HL-60/S4 (cell line): Measurements from ENCODE around the gene SEPHS2.
"Not testable (repeated sequence)": the region's sequence is repeated elsewhere in the genome, so short reads cannot be mapped to it uniquely, and the experiment has no call there.

Experiments
- in situ Hi-C: fragments of 300-500 bp; cut with MboI; formaldehyde crosslinking; loops from 2 replicates; pipeline ENCODE4 v1.14.3; 2022; ENCODE audit warnings: low sequenced_read_pairs

Gene SEPHS2

DNA sequence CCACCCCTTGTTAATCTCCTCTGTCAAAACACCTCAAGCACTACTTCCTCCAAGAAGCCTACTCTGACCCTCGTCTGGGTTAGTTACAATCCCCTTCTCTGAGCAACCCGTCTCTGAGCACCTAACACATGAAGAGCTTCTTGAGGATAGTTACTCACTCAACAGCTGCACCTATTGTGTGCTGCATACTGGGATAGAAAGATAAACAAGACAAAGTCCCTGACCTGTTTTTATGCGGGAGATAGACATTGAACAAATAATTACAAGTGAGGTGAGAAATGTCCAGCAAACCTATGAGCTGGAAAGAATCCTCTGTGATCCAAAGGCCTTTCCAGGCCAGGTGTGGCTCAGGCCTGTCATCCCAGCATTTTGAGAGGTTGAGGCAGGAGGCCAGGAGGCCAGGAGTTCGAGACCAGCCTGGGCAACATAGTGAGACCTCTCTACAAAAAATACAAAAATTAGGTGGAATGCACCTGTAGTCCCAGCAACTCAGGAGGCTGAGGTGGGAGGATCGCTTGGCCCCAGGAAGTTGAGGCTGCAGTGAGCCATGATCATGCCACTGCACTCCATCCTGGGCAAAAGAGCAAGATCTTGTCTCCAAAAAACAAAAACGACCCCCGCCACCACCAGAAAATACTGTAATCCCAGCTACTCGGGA lies 43.8 kb downstream of the SEPHS2 start:
- in situ Hi-C loops = loop anchor here (25.0 kb wide), 1 partner anchor 290 kb away; the partner anchor contains the start of genes GDPD3 and MAPK3

DNA sequence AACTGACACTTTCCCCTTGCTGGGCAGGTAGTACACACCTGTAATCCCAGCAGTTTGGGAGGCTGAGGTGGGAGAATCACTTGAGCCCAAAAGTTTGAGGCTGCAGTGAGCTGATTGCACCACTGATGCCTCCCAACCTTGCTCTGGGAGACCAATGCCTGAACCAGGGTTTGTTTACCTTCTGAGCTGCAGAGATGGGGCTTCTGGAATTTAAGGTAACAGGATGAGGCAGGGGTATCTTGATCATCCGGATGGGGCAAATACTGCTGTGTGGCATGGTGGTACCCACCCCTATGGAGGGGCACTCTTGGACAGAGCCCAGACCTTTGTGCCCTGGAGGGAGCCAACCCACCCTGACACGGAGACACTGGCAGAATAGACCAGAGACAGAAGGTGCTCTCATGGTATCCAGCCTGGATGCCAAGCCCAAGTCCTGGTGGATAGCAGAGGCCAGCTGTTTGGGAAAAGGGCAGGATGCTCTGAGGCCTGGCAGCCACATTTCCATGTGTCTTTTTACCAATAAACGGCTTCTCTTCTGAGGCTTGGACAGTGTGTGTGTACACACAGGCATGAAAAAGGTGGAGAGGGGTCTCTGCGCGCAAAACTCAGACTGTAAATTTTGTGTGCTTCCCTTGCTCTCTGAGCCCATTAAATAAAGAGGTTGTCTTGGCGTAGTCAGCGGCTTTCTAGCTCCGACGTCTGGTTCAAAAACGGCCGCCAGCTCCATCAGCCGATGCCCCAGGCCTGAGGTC lies 46.1 kb downstream of the SEPHS2 start:
- in situ Hi-C loops = loop anchor here (25.0 kb wide), 1 partner anchor 287 kb away; the partner anchor contains the start of genes GDPD3 and MAPK3

DNA sequence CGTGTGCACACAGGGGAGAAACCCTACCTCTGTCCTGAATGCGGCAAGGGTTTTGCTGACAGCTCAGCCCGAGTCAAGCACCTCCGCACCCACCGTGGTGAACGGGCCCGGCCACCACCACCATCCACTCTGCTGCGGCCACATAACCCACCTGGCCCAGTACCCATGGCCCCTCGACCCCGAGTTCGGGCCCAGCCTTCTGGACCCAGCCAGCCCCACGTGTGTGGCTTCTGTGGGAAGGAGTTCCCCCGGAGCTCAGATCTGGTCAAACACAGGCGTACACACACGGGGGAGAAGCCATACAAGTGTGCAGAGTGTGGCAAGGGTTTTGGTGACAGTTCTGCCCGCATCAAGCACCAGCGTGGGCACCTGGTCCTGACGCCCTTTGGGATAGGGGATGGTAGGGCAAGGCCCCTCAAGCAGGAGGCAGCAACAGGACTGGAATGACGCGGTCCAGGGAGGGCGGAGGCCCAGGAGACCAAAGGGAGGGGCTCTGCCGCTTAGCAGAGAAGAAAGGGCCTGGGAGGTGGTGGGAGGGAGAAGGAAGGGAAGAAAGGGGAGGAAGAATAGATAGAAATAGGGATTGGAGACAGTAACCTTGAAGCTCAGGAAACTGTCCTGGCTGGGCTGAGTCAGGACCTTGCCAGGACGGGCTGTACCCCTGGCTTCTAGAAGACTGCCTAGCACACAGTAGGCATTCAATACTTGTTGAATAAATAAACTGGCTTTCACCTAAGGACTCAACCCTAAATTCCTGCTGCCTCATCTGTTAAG lies 46.8 kb downstream of the SEPHS2 start:
- in situ Hi-C loops = no loop called here

DNA sequence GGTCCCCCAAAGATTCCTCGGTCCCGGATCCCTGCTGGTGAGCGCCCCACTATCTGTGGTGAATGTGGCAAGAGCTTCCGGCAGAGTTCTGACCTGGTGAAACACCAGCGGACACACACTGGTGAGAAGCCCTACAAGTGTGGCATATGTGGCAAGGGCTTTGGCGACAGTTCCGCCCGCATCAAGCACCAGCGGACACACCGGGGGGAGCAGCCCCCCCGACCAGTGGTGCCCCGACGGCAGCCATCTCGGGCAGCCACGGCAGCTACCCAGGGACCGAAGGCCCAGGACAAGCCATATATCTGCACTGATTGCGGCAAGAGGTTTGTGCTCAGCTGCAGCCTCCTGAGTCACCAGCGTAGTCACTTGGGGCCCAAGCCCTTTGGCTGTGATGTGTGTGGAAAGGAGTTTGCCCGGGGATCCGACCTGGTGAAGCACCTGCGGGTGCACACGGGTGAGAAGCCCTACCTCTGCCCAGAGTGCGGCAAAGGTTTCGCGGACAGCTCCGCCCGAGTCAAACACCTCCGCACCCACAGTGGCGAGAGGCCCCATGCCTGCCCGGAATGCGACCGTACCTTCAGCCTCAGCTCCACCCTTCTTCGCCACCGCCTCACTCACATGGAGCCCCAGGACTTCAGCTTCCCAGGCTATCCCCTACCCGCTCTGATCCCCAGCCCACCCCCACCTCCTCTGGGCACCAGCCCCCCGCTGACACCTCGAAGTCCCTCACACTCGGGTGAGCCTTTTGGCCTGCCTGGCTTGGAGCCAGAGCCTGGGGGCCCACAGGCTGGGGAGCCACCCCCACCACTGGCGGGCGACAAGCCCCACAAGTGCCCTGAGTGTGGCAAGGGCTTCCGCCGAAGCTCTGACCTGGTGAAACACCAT lies 47.7 kb downstream of the SEPHS2 start:
- in situ Hi-C loops = no loop called here

DNA sequence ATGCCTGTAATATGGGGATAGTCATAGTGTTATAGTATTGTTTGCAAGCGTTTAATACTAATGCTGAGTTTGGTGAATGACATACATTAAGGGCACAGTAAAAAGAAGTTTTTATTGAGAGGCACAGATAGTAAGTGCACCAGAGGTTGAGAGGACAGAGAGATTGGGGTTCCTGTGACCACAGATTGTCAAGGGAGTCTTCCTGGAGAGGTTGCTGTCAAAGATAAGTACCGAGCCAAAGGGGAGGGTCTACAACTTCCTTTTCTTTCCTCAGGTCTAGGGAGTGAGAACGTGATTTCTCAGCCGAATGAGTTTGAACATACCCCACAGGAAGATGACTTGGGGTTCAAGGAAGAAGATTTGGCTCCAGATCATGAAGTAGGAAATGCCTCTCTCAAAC lies 48.6 kb downstream of the SEPHS2 start:
- in situ Hi-C loops = no loop called here

DNA sequence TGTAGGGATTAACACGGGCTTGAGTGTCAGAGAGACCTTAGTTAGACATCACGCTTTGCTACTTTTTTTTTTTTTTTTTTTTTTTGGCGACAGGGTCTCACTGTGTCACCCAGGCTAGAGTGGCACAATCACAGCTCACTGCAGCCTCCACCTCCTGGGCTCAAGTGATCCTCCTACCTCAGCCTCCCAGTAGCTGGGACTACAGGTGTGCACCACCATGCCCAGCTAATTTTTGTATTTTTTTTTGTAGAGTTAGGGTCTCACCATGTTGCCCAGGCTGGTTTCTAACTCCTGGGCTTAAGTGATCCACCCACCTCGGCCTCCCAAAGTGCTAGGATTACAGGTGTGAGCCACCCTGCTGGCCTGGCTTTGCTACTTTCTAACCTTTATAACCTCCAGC lies 49.0 kb downstream of the SEPHS2 start:
- in situ Hi-C loops = not testable (repeated sequence)

DNA sequence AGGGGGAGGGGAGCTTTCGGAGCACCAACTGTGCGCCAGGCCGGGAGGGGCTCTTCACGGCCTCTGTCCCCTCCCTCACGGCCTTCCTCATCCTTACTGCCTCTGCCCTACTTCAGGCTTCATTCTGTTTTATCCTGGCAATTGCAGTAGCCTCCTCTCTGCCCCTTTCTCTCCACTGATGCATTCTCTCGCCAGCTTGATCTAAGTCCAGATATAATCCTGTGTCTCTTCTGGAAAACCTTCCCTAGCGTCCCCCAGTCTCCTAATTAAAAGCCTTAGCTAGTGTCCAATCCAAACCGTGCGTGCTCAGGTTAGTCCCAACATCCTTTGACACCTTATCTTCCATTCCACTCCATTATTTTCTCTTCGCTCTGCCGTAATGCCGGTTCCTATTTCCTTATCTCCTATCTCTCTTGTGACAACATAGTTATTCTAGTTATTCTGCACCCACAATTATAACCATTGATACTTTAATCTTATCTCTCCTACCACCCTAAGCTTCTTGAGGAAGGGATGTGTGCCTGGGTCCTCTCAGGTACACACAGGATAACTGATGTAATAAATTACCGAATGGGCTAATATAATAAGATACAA lies 49.6 kb downstream of the SEPHS2 start:
- in situ Hi-C loops = no loop called here

DNA sequence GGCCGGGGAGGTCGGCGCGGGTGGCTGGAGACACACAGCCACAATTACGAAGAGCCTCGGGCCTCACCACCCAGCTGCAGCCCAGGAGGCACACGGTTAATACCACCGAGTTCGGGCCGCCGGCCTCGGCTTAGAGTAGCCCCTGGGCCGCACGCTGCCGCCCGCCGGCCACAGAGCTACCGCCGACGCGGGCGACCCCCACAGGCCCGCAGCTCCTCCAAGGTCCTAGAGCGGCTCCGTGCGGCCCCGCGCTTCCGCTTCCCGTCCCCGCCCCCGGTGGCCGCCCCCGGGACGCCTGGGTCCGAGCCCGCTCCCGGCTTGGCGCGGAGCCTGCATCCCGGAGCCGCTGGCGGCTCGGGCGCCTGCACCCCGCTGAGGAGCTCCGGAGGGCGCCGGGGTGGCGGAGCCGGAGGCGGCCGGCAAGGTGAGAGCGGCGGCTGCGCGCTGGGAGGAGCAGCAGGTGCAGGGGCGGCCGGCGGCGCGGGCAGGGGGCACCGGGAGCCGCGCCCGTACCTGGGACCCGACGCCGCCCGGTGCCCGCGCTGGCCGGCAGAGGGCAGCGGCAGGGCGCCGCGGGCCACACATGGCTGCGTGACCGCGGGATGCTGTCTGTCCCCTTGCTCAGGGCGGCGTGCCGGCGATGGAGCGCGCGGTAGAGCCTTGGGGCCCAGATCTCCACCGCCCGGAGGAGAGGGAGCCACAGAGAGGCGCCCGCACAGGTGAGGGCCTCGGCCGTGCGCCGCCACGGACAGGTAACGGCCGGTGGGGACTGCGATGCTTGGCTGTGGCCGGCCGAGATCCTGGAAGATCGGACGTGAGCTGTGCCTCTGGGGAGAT lies 50.3 kb downstream of the SEPHS2 start, which contains the start of gene ZNF48:
ZNF48 (plus strand) TSS at position 266 of the 837 bp plus-strand sequence; CDS start at position 641, 375 bp downstream.
- in situ Hi-C loops = no loop called here

DNA sequence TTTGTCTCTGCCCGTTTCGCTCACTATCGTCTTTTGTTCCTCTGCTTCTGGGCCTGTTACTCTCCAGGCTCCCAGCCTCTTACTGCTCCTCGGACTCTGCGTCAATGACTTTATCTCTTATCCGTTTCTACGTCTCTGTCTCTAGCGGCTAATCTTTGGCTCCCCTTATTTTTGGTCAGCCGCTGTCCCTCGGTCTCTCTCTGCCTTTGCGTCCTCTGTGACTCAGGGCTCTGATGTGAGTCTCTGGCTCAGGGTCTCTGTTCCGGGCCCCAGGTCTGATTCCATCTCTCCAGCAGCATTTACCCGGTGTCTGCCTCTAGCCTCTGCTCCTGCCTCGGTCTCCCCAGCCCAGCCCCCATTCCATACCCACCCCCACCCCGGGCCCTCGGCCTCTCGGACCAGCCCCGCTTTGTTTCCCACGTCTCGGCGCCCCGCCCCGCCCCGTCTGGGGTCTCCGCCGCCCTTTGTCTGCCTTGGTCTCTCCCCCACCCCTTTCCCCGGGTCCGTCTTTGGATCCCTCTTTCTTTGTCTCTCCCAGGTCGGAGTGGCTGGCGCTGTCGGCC lies 51.0 kb downstream of the SEPHS2 start:
- in situ Hi-C loops = no loop called here
